ENCODE results near the gene SNAP29.

- TF ChIP-seq CTCF (IDR thresholded peaks at IDR 0.05) (no peak), POLR2AphosphoS5 (IDR thresholded peaks at IDR 0.05; ENCODE audit: low read depth, low read length) (no peak)
These were observed 14.5 kb upstream of the SNAP29 start for GRCh38 chr22:20844055-20845037.

Data from Panc1 (cell line).